Measurements from ENCODE around the gene CDCP2. TPM values are rescaled to one million over a fixed set of nuclear protein-coding genes. Genes with fewer than 3 reads are reported as not detected.
"Not testable (repeated sequence)": the region's sequence is repeated elsewhere in the genome, so short reads cannot be mapped to it uniquely, and the experiment has no call there.

The CDCP2 gene
- total RNA-seq, 1 donor from 2014 or later, result not detected

GRCh38 chr1:54096227-54096876 lies 56.4 kb downstream of the CDCP2 start:
- Histone ChIP-seq H3K27ac (ENCODE audit: low read depth, low read length) (no peak overlapping the region), H3K9me3 (ENCODE audit: control insufficient read depth in 3 of 3, low read length in 3 of 3) (no peaks in the 10 kb centered on the region)

GRCh38 chr1:54095546-54096226 lies 57.1 kb downstream of the CDCP2 start:
- Histone ChIP-seq H3K4me3 (ENCODE audit: low read length in 3 of 3) (no peak overlapping the region), H3K36me3 (ENCODE audit: control insufficient read depth in 3 of 3, insufficient read depth in 3 of 3, low read length in 3 of 3) (peaks cover 0 to 11% (median 7%) of the 10 kb centered on the region in 3 donors), H3K9ac (ENCODE audit: low read depth in 1 of 3, low read length in 3 of 3) (no peak overlapping the region), H3K27ac (ENCODE audit: low read depth, low read length) (no peak overlapping the region), H3K4me1 (ENCODE audit: control insufficient read depth in 3 of 3, insufficient read depth in 3 of 3, low read length in 3 of 3) (peaks cover 0 to 6% (median 2%) of the 10 kb centered on the region in 3 donors), H3K9me3 (ENCODE audit: control insufficient read depth in 3 of 3, low read length in 3 of 3) (no peaks in the 10 kb centered on the region), H3K27me3 (ENCODE audit: control insufficient read depth in 3 of 3, insufficient read depth in 3 of 3, low read length in 3 of 3) (no peaks in the 10 kb centered on the region)

More at GRCh38 chr1:54096227-54096876, 56.4 kb downstream of the CDCP2 start:
- Histone ChIP-seq H3K4me3 (ENCODE audit: low read length in 3 of 3) (no peak overlapping the region), H3K27me3 (ENCODE audit: control insufficient read depth in 3 of 3, insufficient read depth in 3 of 3, low read length in 3 of 3) (no peaks in the 10 kb centered on the region), H3K4me1 (ENCODE audit: control insufficient read depth in 3 of 3, insufficient read depth in 3 of 3, low read length in 3 of 3) (peaks cover 0 to 6% (median 2%) of the 10 kb centered on the region in 3 donors), H3K9ac (ENCODE audit: low read depth in 1 of 3, low read length in 3 of 3) (no peak overlapping the region), H3K36me3 (ENCODE audit: control insufficient read depth in 3 of 3, insufficient read depth in 3 of 3, low read length in 3 of 3) (peaks cover 0 to 11% (median 7%) of the 10 kb centered on the region in 3 donors)

GRCh38 chr1:54094730-54095105 lies 58.1 kb downstream of the CDCP2 start:
- H3K9me3 ChIP-seq (ENCODE audit: control insufficient read depth in 3 of 3, low read length in 3 of 3); H3K4me1 ChIP-seq (ENCODE audit: control insufficient read depth in 3 of 3, insufficient read depth in 3 of 3, low read length in 3 of 3); H3K9ac ChIP-seq (ENCODE audit: low read depth in 1 of 3, low read length in 3 of 3): not testable (repeated sequence)

GRCh38 chr1:54094001-54094729 lies 58.6 kb downstream of the CDCP2 start:
- Histone ChIP-seq H3K9me3 (ENCODE audit: control insufficient read depth in 3 of 3, low read length in 3 of 3) (no peaks in the 10 kb centered on the region), H3K36me3 (ENCODE audit: control insufficient read depth in 3 of 3, insufficient read depth in 3 of 3, low read length in 3 of 3) (peaks cover 0 to 11% (median 7%) of the 10 kb centered on the region in 3 donors), H3K27ac (ENCODE audit: low read depth, low read length) (no peak overlapping the region), H3K4me1 (ENCODE audit: control insufficient read depth in 3 of 3, insufficient read depth in 3 of 3, low read length in 3 of 3) (peaks cover 0 to 6% (median 2%) of the 10 kb centered on the region in 3 donors), H3K4me3 (ENCODE audit: low read length in 3 of 3) (no peak overlapping the region), H3K27me3 (ENCODE audit: control insufficient read depth in 3 of 3, insufficient read depth in 3 of 3, low read length in 3 of 3) (no peaks in the 10 kb centered on the region), H3K9ac (ENCODE audit: low read depth in 1 of 3, low read length in 3 of 3) (no peak overlapping the region)

More at GRCh38 chr1:54094730-54095105, 58.1 kb downstream of the CDCP2 start:
- H3K4me3 ChIP-seq (ENCODE audit: low read length in 3 of 3); H3K27ac ChIP-seq (ENCODE audit: low read depth, low read length); H3K27me3 ChIP-seq (ENCODE audit: control insufficient read depth in 3 of 3, insufficient read depth in 3 of 3, low read length in 3 of 3): not testable (repeated sequence)
- peaks cover 0 to 11% (median 7%) of the 10 kb centered on the region in 3 donors for H3K36me3 ChIP-seq (ENCODE audit: control insufficient read depth in 3 of 3, insufficient read depth in 3 of 3, low read length in 3 of 3)

GRCh38 chr1:54091666-54092065 lies 61.1 kb downstream of the CDCP2 start:
- H3K4me3 ChIP-seq (ENCODE audit: low read length in 3 of 3), result no peak overlapping the region
- no peak overlapping the region for H3K9ac ChIP-seq (ENCODE audit: low read depth in 1 of 3, low read length in 3 of 3)

GRCh38 chr1:54088385-54088784 lies 64.4 kb downstream of the CDCP2 start:
- Histone ChIP-seq H3K27ac (ENCODE audit: low read depth, low read length) (no peak overlapping the region), H3K27me3 (ENCODE audit: control insufficient read depth in 3 of 3, insufficient read depth in 3 of 3, low read length in 3 of 3) (no peaks in the 10 kb centered on the region), H3K9me3 (ENCODE audit: control insufficient read depth in 3 of 3, low read length in 3 of 3) (no peaks in the 10 kb centered on the region), H3K4me1 (ENCODE audit: control insufficient read depth in 3 of 3, insufficient read depth in 3 of 3, low read length in 3 of 3) (no peaks in the 10 kb centered on the region), H3K4me3 (ENCODE audit: low read length in 3 of 3) (no peak overlapping the region), H3K36me3 (ENCODE audit: control insufficient read depth in 3 of 3, insufficient read depth in 3 of 3, low read length in 3 of 3) (peaks cover 0 to 2% (median 0%) of the 10 kb centered on the region in 3 donors), H3K9ac (ENCODE audit: low read depth in 1 of 3, low read length in 3 of 3) (no peak overlapping the region)

More at GRCh38 chr1:54091666-54092065, 61.1 kb downstream of the CDCP2 start:
- Histone ChIP-seq H3K27ac (ENCODE audit: low read depth, low read length) (no peak overlapping the region), H3K9me3 (ENCODE audit: control insufficient read depth in 3 of 3, low read length in 3 of 3) (no peaks in the 10 kb centered on the region), H3K36me3 (ENCODE audit: control insufficient read depth in 3 of 3, insufficient read depth in 3 of 3, low read length in 3 of 3) (peaks cover 0 to 7% (median 4%) of the 10 kb centered on the region in 3 donors), H3K4me1 (ENCODE audit: control insufficient read depth in 3 of 3, insufficient read depth in 3 of 3, low read length in 3 of 3) (peaks cover 0 to 6% (median 2%) of the 10 kb centered on the region in 3 donors), H3K27me3 (ENCODE audit: control insufficient read depth in 3 of 3, insufficient read depth in 3 of 3, low read length in 3 of 3) (no peaks in the 10 kb centered on the region)

GRCh38 chr1:54086754-54087153 lies 66.0 kb downstream of the CDCP2 start:
- H3K9me3 ChIP-seq (ENCODE audit: control insufficient read depth in 3 of 3, low read length in 3 of 3), result no peaks in the 10 kb centered on the region
- no peaks in the 10 kb centered on the region for H3K27me3 ChIP-seq (ENCODE audit: control insufficient read depth in 3 of 3, insufficient read depth in 3 of 3, low read length in 3 of 3)
- no peak overlapping the region for H3K4me3 ChIP-seq (ENCODE audit: low read length in 3 of 3)
- H3K9ac ChIP-seq (ENCODE audit: low read depth in 1 of 3, low read length in 3 of 3), result no peak overlapping the region
- H3K27ac ChIP-seq (ENCODE audit: low read depth, low read length), result no peak overlapping the region
- no peaks in the 10 kb centered on the region for H3K4me1 ChIP-seq (ENCODE audit: control insufficient read depth in 3 of 3, insufficient read depth in 3 of 3, low read length in 3 of 3)
- no peaks in the 10 kb centered on the region for H3K36me3 ChIP-seq (ENCODE audit: control insufficient read depth in 3 of 3, insufficient read depth in 3 of 3, low read length in 3 of 3)

GRCh38 chr1:54084794-54085193 lies 68.0 kb downstream of the CDCP2 start:
- H3K9ac ChIP-seq (ENCODE audit: low read depth in 1 of 3, low read length in 3 of 3), result no peak overlapping the region
- H3K4me3 ChIP-seq (ENCODE audit: low read length in 3 of 3), result no peak overlapping the region
- H3K4me1 ChIP-seq (ENCODE audit: control insufficient read depth in 3 of 3, insufficient read depth in 3 of 3, low read length in 3 of 3), result no peaks in the 10 kb centered on the region
- no peak overlapping the region for H3K27ac ChIP-seq (ENCODE audit: low read depth, low read length)
- no peaks in the 10 kb centered on the region for H3K9me3 ChIP-seq (ENCODE audit: control insufficient read depth in 3 of 3, low read length in 3 of 3)
- no peaks in the 10 kb centered on the region for H3K27me3 ChIP-seq (ENCODE audit: control insufficient read depth in 3 of 3, insufficient read depth in 3 of 3, low read length in 3 of 3)
- H3K36me3 ChIP-seq (ENCODE audit: control insufficient read depth in 3 of 3, insufficient read depth in 3 of 3, low read length in 3 of 3), result no peaks in the 10 kb centered on the region
